Measurements from ENCODE around the gene UBE2C. TPM values are rescaled to one million over a fixed set of nuclear protein-coding genes. Genes with fewer than 3 reads are reported as not detected.

UBE2C gene
- total RNA-seq, 6 experiments from 2014 or later = 42.6 to 101 (median 91.3) TPM

DNA sequence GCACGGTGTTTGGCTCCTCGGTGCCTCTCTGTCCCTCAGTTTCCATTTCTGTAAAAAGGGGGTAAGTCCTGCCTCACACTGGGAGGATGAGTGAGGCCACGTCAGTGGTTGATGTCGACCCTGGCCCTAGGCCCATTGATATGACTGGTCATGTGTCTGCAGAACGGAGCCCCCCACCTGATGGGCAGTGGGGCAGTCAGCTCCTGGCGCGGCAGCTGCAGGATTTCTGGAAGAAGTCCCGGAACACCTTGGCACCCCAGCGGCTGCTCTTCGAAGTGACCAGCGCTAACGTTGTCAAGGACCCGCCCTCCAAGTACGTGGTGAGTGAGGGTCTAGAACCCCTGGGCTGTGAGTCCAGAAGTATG is 22.3 kb downstream of the UBE2C start:
- TF ChIP-seq, protein P1, sequence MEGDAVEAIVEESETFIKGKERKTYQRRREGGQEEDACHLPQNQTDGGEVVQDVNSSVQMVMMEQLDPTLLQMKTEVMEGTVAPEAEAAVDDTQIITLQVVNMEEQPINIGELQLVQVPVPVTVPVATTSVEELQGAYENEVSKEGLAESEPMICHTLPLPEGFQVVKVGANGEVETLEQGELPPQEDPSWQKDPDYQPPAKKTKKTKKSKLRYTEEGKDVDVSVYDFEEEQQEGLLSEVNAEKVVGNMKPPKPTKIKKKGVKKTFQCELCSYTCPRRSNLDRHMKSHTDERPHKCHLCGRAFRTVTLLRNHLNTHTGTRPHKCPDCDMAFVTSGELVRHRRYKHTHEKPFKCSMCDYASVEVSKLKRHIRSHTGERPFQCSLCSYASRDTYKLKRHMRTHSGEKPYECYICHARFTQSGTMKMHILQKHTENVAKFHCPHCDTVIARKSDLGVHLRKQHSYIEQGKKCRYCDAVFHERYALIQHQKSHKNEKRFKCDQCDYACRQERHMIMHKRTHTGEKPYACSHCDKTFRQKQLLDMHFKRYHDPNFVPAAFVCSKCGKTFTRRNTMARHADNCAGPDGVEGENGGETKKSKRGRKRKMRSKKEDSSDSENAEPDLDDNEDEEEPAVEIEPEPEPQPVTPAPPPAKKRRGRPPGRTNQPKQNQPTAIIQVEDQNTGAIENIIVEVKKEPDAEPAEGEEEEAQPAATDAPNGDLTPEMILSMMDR (IDR thresholded peaks at IDR 0.05) = no peak
- H3K27ac Mint-ChIP-seq = peak overlapping the region; percentile 85

DNA sequence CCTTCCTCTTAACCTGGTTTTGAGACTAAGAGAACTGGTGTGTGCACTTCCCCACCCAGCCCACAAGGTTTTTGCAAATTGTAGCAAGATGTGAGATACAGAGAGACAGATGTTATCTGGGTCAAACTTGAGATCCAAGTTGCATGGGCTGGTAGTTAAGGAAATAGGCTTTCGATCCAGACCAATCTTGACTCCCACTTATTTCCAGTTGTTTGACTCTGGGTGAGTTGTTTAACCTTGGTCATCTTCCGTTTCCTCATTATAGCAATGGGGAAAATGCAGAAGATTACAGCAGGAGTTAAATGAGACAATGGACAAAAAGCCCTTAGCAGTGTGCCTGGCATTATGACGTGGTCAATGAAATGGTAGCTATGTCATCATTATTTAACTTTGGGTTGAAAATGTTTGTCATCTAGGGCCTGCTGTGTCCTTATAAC is 22.9 kb downstream of the UBE2C start:
- TF ChIP-seq, protein P1 (IDR thresholded peaks at IDR 0.05) = no peak
- peak overlapping the region; percentile 85 for H3K27ac Mint-ChIP-seq
- H3K4me3 Mint-ChIP-seq = peak overlapping the region; percentile 91

More for the DNA sequence above, 22.3 kb downstream of the UBE2C start:
- Mint-ChIP-seq H3K36me3 (ENCODE audit: low read depth) (peaks cover 13% of the 10 kb centered on the region; the same call in 1 of the 2 replicates), H3K4me1 (ENCODE audit: low read depth) (peaks cover 42% of the 10 kb centered on the region), H3K27me3 (ENCODE audit: insufficient read depth) (peaks cover 3% of the 10 kb centered on the region), H3K4me3 (peak overlapping the region; percentile 91), H3K9me3 (no peaks in the 10 kb centered on the region)
- DNase-seq = no peak

DNA sequence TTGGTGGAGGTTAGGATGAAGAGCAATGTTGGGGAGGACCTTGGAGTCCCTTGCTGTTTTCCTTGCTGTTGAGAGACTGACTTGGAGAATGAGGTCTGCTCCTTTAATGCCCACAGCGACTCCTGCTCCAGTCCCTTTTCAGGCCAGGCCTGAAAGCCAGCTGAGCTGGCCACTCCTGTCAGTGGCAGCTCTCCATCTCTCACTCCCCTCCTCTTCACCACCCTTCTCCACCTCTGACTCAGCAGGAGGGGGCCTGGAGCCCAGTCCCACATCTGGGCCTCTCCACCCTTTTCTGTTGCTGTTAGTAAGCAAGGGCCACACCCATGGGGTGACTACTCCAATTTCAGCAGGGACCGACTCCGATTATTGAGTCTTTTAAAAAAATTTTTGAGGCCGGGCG is 23.4 kb downstream of the UBE2C start:
- H3K9me3 Mint-ChIP-seq = no peaks in the 10 kb centered on the region
- DNase-seq = no peak
- peaks cover 13% of the 10 kb centered on the region; the same call in 1 of the 2 replicates for H3K36me3 Mint-ChIP-seq (ENCODE audit: low read depth)
- no peaks in the 10 kb centered on the region; the same call in 1 of the 2 replicates for H3K27me3 Mint-ChIP-seq (ENCODE audit: insufficient read depth)
- H3K27ac Mint-ChIP-seq = peak overlapping the region; percentile 85
- peak overlapping the region; percentile 91 for H3K4me3 Mint-ChIP-seq
- peaks cover 42% of the 10 kb centered on the region for H3K4me1 Mint-ChIP-seq (ENCODE audit: low read depth)
- TF ChIP-seq, protein P1 (IDR thresholded peaks at IDR 0.05) = no peak

More for the DNA sequence above, 22.9 kb downstream of the UBE2C start:
- no peak for DNase-seq
- peaks cover 3% of the 10 kb centered on the region; the same call in 1 of the 2 replicates for H3K27me3 Mint-ChIP-seq (ENCODE audit: insufficient read depth)
- no peaks in the 10 kb centered on the region for H3K9me3 Mint-ChIP-seq
- peaks cover 42% of the 10 kb centered on the region for H3K4me1 Mint-ChIP-seq (ENCODE audit: low read depth)
- H3K36me3 Mint-ChIP-seq (ENCODE audit: low read depth) = peaks cover 13% of the 10 kb centered on the region; the same call in 1 of the 2 replicates

DNA sequence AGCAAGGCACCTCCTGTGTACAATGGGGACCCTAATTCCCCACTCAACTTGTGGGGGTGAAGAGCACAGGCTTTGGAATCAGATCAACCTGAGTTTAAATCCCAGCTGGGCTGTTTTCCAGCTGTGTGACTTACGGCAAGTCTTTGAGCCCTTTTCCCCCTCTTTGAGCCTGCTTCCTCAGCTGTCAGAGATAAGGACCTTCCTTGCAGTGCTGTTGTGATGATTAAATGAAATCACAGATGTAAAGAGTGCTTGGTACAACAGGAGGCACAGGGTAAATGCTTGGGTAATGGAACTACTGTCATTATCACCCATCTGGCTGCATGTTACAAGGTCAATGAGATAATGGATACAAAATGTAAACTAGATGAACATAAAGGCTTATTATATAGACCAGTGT is 24.4 kb downstream of the UBE2C start:
- H3K27ac Mint-ChIP-seq = peak overlapping the region; percentile 69
- no peak for DNase-seq
- H3K36me3 Mint-ChIP-seq (ENCODE audit: low read depth) = peaks cover 13% of the 10 kb centered on the region; the same call in 1 of the 2 replicates
- H3K9me3 Mint-ChIP-seq = no peaks in the 10 kb centered on the region
- H3K4me1 Mint-ChIP-seq (ENCODE audit: low read depth) = peaks cover 42% of the 10 kb centered on the region
- no peaks in the 10 kb centered on the region; the same call in 1 of the 2 replicates for H3K27me3 Mint-ChIP-seq (ENCODE audit: insufficient read depth)
- TF ChIP-seq, protein P1 (IDR thresholded peaks at IDR 0.05) = no peak
- no peak overlapping the region; the same call in 1 of the 2 replicates for H3K4me3 Mint-ChIP-seq

DNA sequence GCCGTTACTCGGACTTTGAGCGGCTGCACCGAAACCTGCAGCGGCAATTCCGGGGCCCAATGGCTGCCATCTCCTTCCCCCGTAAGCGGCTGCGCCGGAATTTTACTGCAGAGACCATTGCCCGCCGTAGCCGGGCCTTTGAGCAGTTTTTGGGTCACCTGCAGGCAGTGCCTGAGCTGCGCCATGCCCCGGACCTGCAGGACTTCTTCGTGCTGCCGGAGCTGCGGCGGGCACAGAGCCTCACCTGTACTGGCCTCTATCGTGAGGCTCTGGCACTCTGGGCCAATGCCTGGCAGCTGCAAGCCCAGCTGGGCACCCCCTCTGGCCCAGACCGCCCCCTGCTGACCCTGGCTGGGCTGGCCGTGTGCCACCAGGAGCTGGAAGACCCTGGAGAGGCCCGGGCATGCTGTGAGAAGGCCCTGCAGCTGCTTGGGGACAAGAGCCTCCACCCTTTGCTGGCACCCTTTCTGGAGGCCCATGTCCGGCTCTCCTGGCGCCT is 28.3 kb downstream of the UBE2C start:
- no peak for DNase-seq
- peaks cover 29% of the 10 kb centered on the region for H3K4me1 Mint-ChIP-seq (ENCODE audit: low read depth)
- no peaks in the 10 kb centered on the region for H3K9me3 Mint-ChIP-seq
- TF ChIP-seq, protein P1 (IDR thresholded peaks at IDR 0.05) = 0 out of 2 replicates have a peak, but pooled peaks have one; percentile 18
- H3K4me3 Mint-ChIP-seq = no peak overlapping the region
- H3K36me3 Mint-ChIP-seq (ENCODE audit: low read depth) = peaks cover 19% of the 10 kb centered on the region; the same call in 1 of the 2 replicates
- peaks cover 2% of the 10 kb centered on the region; the same call in 1 of the 2 replicates for H3K27me3 Mint-ChIP-seq (ENCODE audit: insufficient read depth)
- no peak overlapping the region for H3K27ac Mint-ChIP-seq

Measured in HFFc6 (cell line).